ENCODE measurements around the gene SAXO1.

SAXO1 gene

DNA sequence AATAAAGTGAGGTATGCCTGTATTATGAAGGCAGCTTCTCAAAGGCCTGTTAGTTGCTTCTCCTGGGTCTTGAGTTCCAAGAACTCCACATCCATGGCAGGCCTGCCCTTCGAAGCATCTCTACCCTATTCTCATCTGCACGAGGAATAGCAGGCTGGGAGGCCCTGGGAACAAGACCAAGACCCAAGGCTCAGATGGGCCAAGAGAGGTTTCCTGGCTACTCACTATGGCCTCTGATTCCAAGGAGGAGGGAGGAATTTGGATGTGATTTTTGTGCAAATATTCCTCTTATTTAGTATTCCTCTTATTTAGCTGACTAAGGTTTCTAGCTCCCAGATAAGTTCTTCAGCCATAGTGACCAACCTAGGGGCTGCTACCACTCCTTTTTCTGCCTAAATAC is 151.3 kb downstream of the SAXO1 start:
- Mint-ChIP-seq H3K9me3 (peaks cover 5 to 6% of the 10 kb centered on the region in 2 donors), H3K27me3 (peaks cover 0 to 15% of the 10 kb centered on the region in 2 donors), H3K4me3 (no peak overlapping the region), H3K27ac (no peak overlapping the region), H3K36me3 (no peaks in the 10 kb centered on the region), H3K4me1 (no peaks in the 10 kb centered on the region)
- DNase-seq (no peak), ATAC-seq (replicated peaks) (no peak)

GRCh38 chr9:18877984-18878383 is 155.0 kb downstream of the SAXO1 start:
- no peak overlapping the region for H3K27ac Mint-ChIP-seq
- no peak for ATAC-seq (replicated peaks)
- H3K9me3 Mint-ChIP-seq, result peaks cover 0 to 3% of the 10 kb centered on the region in 2 donors
- no peak for DNase-seq
- no peaks in the 10 kb centered on the region for H3K4me1 Mint-ChIP-seq
- H3K36me3 Mint-ChIP-seq, result no peaks in the 10 kb centered on the region
- H3K4me3 Mint-ChIP-seq, result no peak overlapping the region
- peaks cover 0 to 18% of the 10 kb centered on the region in 2 donors for H3K27me3 Mint-ChIP-seq

Measured in stimulated activated naive B cell treated with anti-CD40 and anti-IgM and Interleukin-4, amounts not matched to agents 10 μg/mL and 1 μg/mL and 100 μg/mL, for 72 hours (primary cell).